Measurements from ENCODE around the gene KRTAP29-1. TPM values are rescaled to one million over a fixed set of nuclear protein-coding genes. Genes with fewer than 3 reads are reported as not detected.
"Not testable (repeated sequence)": the region's sequence is repeated elsewhere in the genome, so short reads cannot be mapped to it uniquely, and the experiment has no call there.

Gene KRTAP29-1
- total RNA-seq (2014; rRNA removed; shearing (Covaris generic)) (not detected in 2 replicates), total RNA-seq (2022) (not detected in 2 replicates), Bru-seq, nascent RNA (not detected), BruChase-seq, experiment 1, labeled RNA remaining after a 6-hour chase (not detected), BruChase-seq, experiment 2, labeled RNA remaining after a 2-hour chase (not detected)
- long read RNA-seq = 0 reads

DNA sequence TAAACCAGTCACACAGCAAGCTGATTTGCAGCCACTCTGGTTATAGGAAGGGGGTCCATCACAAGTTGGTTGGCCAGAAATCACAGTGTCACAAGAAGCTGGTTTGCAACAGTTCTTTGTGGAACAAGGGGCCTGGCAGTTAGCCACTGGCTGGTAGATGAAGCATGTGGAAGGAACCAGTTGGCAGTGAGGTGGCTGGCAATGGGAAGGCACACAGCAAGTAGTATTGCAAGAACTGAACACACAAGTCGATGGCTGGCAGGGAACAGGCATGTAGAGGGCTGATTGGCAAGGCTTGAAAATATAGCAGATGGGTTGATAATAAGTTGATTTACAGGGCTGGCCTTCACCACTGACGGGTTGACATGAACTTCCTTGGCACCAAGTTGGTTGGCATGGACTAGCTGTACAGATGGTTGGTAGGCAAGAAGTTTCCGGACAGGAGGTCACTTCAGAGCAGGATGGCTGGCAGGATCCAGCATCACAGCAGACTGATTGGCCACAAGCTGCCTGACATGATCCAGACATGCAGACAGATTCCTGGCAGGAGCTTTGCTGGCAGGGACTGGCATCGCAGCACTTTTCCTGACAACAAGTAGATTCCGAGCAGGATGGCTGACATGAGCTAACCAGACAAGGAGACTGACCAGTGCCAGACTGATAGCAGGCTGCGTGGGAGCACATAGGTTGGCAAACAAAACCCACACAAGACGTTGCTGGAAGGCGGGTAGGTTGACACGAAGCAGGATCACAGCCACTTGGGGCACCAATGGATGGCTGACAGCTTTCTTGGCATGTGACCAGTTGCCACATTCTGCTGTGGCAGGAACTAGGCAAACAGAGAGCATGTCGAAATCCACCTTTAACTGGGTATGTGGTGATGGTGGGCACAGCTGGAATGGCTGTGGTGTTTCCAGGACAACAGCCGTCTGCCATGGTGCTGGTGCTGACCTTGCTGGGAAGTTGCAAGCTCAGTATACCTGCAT is at the start of gene KRTAP29-1:
TSS of gene KRTAP29-1 (minus strand) at position 936 of the 986 bp plus-strand sequence. CDS start at position 936, 0 bp downstream.
- Histone ChIP-seq H2AFZ (ENCODE audit: low read length) (no peak within 1 kb of the TSS), H3K9me3 (ENCODE audit: low read length) (no peaks in the 10 kb centered on the region), H3K79me2 (ENCODE audit: insufficient read depth, low read depth, low read length) (no peaks in the 10 kb centered on the region), H3K27ac (ENCODE audit: low read depth, low read length, poor library complexity, severe bottlenecking) (no peak within 1 kb of the TSS), H3K4me2 (ENCODE audit: low read length) (no peak within 1 kb of the TSS), H3K4me1 (ENCODE audit: insufficient read depth, low read length, poor library complexity, severe bottlenecking) (no peaks in the 10 kb centered on the region), H3K4me3 (ENCODE audit: low read depth, low read length, poor library complexity, severe bottlenecking) (no peak within 1 kb of the TSS), H3K36me3 (ENCODE audit: insufficient read depth, low read length) (no peaks in the 10 kb centered on the region), H4K20me1 (ENCODE audit: insufficient read depth, low read length) (no peaks in the 10 kb centered on the region), H3K9me2 (ENCODE audit: insufficient read depth, low read length) (no peaks in the 10 kb centered on the region)
- ChIA-PET POLR2A (no interaction called here), CTCF (ENCODE audit: unreplicated experiment) (no interaction called here)
- no peak for TF ChIP-seq EZH2phosphoT487 (IDR thresholded peaks at IDR 0.05; ENCODE audit: borderline replicate concordance, low read depth, low read length)
- TF ChIP-seq CTCF (conservative IDR thresholded peaks at IDR 0.05; ENCODE audit: low read length) = no peak
- intact Hi-C loops (cut with micrococcal nuclease; ENCODE audit: unreplicated experiment) = no loop called here
- BruUV-seq (replicated peaks) = no TSS peak
- no peak for DNase-seq (ENCODE audit: low spot score)

DNA sequence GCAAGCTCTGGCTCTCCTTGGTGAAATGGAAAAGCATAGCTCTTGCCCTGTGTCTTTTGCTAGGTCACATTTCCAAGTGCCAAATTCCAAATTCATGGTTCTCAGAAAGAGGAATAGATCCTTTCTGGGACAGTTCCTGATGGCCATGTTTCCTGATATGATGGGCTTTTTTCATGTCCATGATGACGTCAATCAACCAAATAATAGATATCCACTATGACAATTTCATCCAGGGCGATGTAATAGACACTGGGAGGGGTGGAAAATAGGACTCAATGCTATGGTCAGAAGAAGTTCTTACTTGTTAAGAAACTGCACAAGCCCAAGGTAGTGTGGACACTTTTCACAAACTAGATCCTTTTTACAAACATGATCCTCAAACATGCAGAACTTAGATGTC is 48.5 kb upstream of the KRTAP29-1 start:
- POLR2A ChIA-PET = no interaction called here
- BruUV-seq (replicated peaks) = no TSS peak
- Histone ChIP-seq H3K4me2 (ENCODE audit: low read length) (no peak overlapping the region), H3K4me3 (ENCODE audit: low read depth, low read length, poor library complexity, severe bottlenecking) (no peak overlapping the region), H3K36me3 (ENCODE audit: insufficient read depth, low read length) (no peaks in the 10 kb centered on the region), H2AFZ (ENCODE audit: low read length) (no peak overlapping the region), H3K4me1 (ENCODE audit: insufficient read depth, low read length, poor library complexity, severe bottlenecking) (no peaks in the 10 kb centered on the region), H4K20me1 (ENCODE audit: insufficient read depth, low read length) (no peaks in the 10 kb centered on the region), H3K9me2 (ENCODE audit: insufficient read depth, low read length) (no peaks in the 10 kb centered on the region), H3K27ac (ENCODE audit: low read depth, low read length, poor library complexity, severe bottlenecking) (no peak overlapping the region), H3K9me3 (ENCODE audit: low read length) (no peaks in the 10 kb centered on the region), H3K79me2 (ENCODE audit: insufficient read depth, low read depth, low read length) (no peaks in the 10 kb centered on the region)
- CTCF ChIA-PET (ENCODE audit: unreplicated experiment) = no interaction called here
- intact Hi-C loops (cut with micrococcal nuclease; ENCODE audit: unreplicated experiment) = no loop called here
- no peak for DNase-seq (ENCODE audit: low spot score)
- no peak for TF ChIP-seq CTCF (conservative IDR thresholded peaks at IDR 0.05; ENCODE audit: low read length)
- no peak for TF ChIP-seq EZH2phosphoT487 (IDR thresholded peaks at IDR 0.05; ENCODE audit: borderline replicate concordance, low read depth, low read length)

DNA sequence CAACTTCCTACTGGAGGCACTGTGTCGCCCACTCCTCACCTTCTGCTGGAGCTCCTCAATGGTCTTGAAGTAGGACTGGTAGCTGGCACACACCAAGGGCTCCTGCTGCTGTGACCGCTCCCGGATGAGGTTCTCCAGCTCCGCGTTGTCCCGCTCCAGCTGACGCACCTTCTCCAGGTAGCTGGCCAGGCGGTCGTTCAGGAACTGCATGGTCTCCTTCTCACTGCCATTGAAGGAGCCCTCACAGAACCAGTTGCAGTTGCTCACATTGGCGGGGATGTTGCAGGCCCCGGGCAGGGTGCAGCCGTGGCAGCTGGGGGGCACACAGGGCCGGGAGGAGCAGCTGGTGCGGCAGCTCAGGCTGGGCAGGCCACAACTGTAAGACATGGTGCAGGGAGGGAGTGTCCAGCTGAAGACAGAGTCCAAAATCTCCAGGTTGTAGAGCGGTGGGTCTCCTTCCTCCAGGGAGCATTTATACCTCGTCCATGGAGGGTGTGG is 47.8 kb upstream of the KRTAP29-1 start, which contains the start of gene KRT33A:
TSS of gene KRT33A (minus strand) at position 448 of the 498 bp plus-strand sequence. CDS start at position 387, 61 bp downstream.
- H3K9me3 ChIP-seq (ENCODE audit: low read length); H3K36me3 ChIP-seq (ENCODE audit: insufficient read depth, low read length); DNase-seq (ENCODE audit: low spot score); H3K4me1 ChIP-seq (ENCODE audit: insufficient read depth, low read length, poor library complexity, severe bottlenecking); H4K20me1 ChIP-seq (ENCODE audit: insufficient read depth, low read length); BruUV-seq (replicated peaks); POLR2A ChIA-PET; H3K4me2 ChIP-seq (ENCODE audit: low read length); H3K79me2 ChIP-seq (ENCODE audit: insufficient read depth, low read depth, low read length); H2AFZ ChIP-seq (ENCODE audit: low read length); CTCF ChIA-PET (ENCODE audit: unreplicated experiment); H3K27ac ChIP-seq (ENCODE audit: low read depth, low read length, poor library complexity, severe bottlenecking); H3K9me2 ChIP-seq (ENCODE audit: insufficient read depth, low read length); intact Hi-C loops (cut with micrococcal nuclease; ENCODE audit: unreplicated experiment); H3K4me3 ChIP-seq (ENCODE audit: low read depth, low read length, poor library complexity, severe bottlenecking): not testable (repeated sequence)

Data from OCI-LY7 (cell line).